ENCODE measurements around the gene ZNF236.

Gene ZNF236

DNA sequence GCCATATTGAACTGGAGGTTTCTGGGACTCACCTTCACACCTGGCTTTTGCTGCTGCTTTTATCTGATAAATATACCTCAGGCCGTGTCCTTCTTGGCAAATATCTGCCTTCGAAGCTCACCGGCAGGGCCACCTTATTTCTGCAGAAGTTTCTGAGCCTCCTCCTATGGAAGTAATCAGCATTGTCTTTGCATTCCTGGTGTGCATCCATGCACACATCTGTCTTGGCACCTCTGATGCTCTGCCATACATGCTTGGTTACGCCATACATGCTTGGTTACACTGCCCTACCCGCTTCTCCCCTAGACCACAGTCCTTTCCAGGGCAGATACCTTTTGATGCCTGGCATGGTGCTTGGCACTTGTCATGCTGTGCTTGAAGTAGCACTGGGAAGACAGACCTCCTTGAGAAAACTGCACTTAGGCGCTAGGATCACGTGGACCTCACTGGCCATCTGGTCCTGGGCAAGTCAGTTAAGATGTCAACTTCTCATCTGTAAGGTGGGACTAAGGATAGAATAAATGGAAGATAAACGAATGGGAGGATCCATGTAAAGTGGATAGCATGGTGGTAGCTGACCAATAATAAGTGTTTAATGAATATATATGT, 66.8 kb downstream of the ZNF236 start:
- intact Hi-C loops (cut with DNase I; ENCODE audit: low total_unique reads) = no loop called here
- no peaks in the 10 kb centered on the region for H3K4me1 ChIP-seq
- no peaks in the 10 kb centered on the region for H3K27me3 ChIP-seq
- H3K4me3 ChIP-seq = no peak overlapping the region
- TF ChIP-seq, protein P1, sequence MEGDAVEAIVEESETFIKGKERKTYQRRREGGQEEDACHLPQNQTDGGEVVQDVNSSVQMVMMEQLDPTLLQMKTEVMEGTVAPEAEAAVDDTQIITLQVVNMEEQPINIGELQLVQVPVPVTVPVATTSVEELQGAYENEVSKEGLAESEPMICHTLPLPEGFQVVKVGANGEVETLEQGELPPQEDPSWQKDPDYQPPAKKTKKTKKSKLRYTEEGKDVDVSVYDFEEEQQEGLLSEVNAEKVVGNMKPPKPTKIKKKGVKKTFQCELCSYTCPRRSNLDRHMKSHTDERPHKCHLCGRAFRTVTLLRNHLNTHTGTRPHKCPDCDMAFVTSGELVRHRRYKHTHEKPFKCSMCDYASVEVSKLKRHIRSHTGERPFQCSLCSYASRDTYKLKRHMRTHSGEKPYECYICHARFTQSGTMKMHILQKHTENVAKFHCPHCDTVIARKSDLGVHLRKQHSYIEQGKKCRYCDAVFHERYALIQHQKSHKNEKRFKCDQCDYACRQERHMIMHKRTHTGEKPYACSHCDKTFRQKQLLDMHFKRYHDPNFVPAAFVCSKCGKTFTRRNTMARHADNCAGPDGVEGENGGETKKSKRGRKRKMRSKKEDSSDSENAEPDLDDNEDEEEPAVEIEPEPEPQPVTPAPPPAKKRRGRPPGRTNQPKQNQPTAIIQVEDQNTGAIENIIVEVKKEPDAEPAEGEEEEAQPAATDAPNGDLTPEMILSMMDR (IDR thresholded peaks at IDR 0.05) = no peak
- H3K9me3 ChIP-seq = no peaks in the 10 kb centered on the region
- DNase-seq = no peak
- H3K27ac ChIP-seq = no peak overlapping the region
- peaks cover 18 to 62% (median 43%) of the 10 kb centered on the region in 3 donors for H3K36me3 ChIP-seq

DNA sequence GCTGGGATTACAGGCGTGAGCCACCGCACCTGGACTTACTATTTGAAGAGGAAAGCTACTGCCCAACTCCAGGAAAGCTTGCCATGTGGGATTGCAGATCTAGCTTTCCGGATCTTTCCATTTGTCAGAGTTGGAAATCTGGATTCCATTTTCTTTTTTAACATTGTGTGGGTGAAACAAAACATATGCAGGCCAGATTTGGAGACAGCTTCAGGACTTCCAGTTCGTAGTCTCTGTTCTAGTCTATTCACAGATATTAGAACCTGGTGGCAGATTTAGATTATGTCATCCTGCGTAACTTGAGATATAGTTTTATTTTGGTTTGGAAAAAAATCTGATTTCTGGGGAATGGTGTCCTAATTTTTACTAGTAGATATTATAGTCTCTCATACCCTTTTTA, 70.5 kb downstream of the ZNF236 start:
- intact Hi-C loops (cut with DNase I; ENCODE audit: low total_unique reads) = no loop called here
- Histone ChIP-seq H3K4me1 (no peaks in the 10 kb centered on the region), H3K36me3 (peaks cover 41 to 61% (median 47%) of the 10 kb centered on the region in 3 donors), H3K4me3 (no peak overlapping the region), H3K27ac (no peak overlapping the region), H3K27me3 (no peaks in the 10 kb centered on the region), H3K9me3 (no peaks in the 10 kb centered on the region)
- TF ChIP-seq, protein P1 (IDR thresholded peaks at IDR 0.05) = no peak
- no peak for DNase-seq

DNA sequence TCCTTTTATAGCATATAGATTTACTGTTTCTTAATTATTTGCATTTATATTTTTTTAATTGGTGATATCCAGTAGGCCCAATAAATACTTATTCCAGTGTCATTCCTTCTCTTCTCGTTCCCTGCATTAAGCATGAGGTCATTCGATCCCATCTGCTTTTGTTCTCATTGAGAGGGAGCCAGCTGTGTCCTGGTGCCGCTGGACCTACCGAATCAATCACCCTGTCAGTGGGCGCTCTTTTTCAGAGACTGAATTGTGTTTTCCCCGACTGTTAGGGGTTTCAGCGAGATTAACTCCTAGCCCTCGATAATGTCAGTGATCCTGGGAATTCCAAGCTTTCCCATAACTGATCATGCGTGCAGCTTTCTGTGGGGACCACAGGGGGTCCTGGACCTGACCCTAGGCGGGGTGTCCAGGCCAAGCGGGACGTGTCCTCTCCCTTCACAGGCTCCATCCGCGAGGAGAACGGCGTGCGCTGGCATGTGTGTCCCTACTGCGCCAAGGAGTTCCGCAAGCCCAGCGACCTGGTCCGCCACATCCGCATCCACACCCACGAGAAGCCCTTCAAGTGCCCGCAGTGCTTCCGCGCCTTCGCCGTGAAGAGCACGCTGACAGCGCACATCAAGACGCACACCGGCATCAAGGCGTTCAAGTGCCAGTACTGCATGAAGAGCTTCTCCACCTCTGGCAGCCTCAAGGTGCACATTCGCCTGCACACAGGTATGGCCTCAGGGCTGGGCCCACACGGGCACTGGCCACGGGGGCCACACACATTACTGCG, 72.4 kb downstream of the ZNF236 start:
- no peak overlapping the region for H3K27ac ChIP-seq
- no peaks in the 10 kb centered on the region for H3K4me1 ChIP-seq
- DNase-seq = no peak
- no peaks in the 10 kb centered on the region for H3K9me3 ChIP-seq
- peaks cover 60 to 63% (median 60%) of the 10 kb centered on the region in 3 donors for H3K36me3 ChIP-seq
- H3K27me3 ChIP-seq = no peaks in the 10 kb centered on the region
- H3K4me3 ChIP-seq = no peak overlapping the region
- TF ChIP-seq, protein P1 (IDR thresholded peaks at IDR 0.05) = no peak
- intact Hi-C loops (cut with DNase I; ENCODE audit: low total_unique reads) = no loop called here

GRCh38 chr18:76895498-76895897, 73.1 kb downstream of the ZNF236 start:
- Histone ChIP-seq H3K36me3 (peaks cover 67 to 68% (median 68%) of the 10 kb centered on the region in 3 donors), H3K4me1 (no peaks in the 10 kb centered on the region), H3K27ac (no peak overlapping the region), H3K27me3 (no peaks in the 10 kb centered on the region), H3K4me3 (no peak overlapping the region), H3K9me3 (no peaks in the 10 kb centered on the region)
- TF ChIP-seq, protein P1 (IDR thresholded peaks at IDR 0.05) = no peak
- intact Hi-C loops (cut with DNase I; ENCODE audit: low total_unique reads) = no loop called here
- DNase-seq = no peak

DNA sequence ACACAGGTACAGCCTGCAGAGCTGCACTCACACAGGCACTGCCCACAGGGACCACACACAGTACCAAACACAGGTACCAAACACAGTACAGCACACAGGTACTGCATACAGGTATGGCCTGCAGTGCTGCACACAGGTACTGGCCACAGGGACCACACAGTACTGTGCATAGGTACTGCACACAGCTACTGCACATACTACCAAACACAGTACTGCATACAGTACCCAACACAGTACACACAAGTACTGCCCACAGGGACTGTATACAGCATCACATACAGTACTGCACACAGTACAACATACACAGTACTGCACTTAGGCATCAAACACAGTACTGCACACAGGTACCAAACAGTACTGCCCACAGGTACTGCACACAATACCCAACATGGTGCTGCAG, 74.3 kb downstream of the ZNF236 start:
- Histone ChIP-seq H3K36me3 (peaks cover 71 to 78% (median 74%) of the 10 kb centered on the region in 3 donors), H3K4me3 (no peak overlapping the region), H3K27ac (no peak overlapping the region), H3K9me3 (no peaks in the 10 kb centered on the region), H3K4me1 (no peaks in the 10 kb centered on the region), H3K27me3 (no peaks in the 10 kb centered on the region)
- TF ChIP-seq, protein P1 (IDR thresholded peaks at IDR 0.05) = no peak
- intact Hi-C loops (cut with DNase I; ENCODE audit: low total_unique reads) = no loop called here
- no peak for DNase-seq
